Neuronal stem cell (in vitro differentiated cells): ENCODE measurements around the gene PACRG.

Experiments
- DNase-seq: peaks from one replicate; pipeline ENCODE4 v3.0.0-alpha.2; 2013; ENCODE audit warnings: low spot score
- H2AFZ ChIP-seq: one replicate; pipeline ENCODE4 v1.6.1; 2013; ENCODE audit warnings: mild to moderate bottlenecking, low read length, inconsistent platforms
- H2AK5ac ChIP-seq: 2 replicates; pipeline ENCODE4 v1.6.1; 2013; ENCODE audit warnings: low read depth, mild to moderate bottlenecking, inconsistent platforms, low read length, moderate library complexity, mixed read lengths
- H2BK120ac ChIP-seq: 2 replicates; pipeline ENCODE4 v1.6.1; 2013; ENCODE audit warnings: low read depth, mild to moderate bottlenecking, inconsistent platforms, low read length, moderate library complexity, mixed read lengths
- H2BK12ac ChIP-seq: one replicate; pipeline ENCODE4 v1.6.1; 2013; ENCODE audit warnings: low read length, inconsistent platforms
- H2BK15ac ChIP-seq: 2 replicates; pipeline ENCODE4 v1.6.1; 2013; ENCODE audit warnings: mild to moderate bottlenecking, low read length, inconsistent platforms, mixed read lengths
- H2BK5ac ChIP-seq: one replicate; pipeline ENCODE4 v1.6.1; 2013; ENCODE audit warnings: inconsistent platforms, mild to moderate bottlenecking, low read length, moderate library complexity
- H3K14ac ChIP-seq: one replicate; pipeline ENCODE4 v1.6.1; 2013; ENCODE audit warnings: low read length, inconsistent platforms
- H3K18ac ChIP-seq: 2 replicates; pipeline ENCODE4 v1.6.1; 2013; ENCODE audit warnings: low read length, inconsistent platforms
- H3K23ac ChIP-seq: 2 replicates; pipeline ENCODE4 v1.6.1; 2013; ENCODE audit warnings: low read depth, mild to moderate bottlenecking, mixed read lengths, low read length, inconsistent platforms; ENCODE audit not compliant: poor library complexity
- H3K27ac ChIP-seq: replicated peaks from 3 replicates; pipeline ENCODE4 v1.5.1; 2013; ENCODE audit warnings: low read length, inconsistent platforms
- H3K27me3 ChIP-seq, 3 experiments: 2 replicates each; pipeline ENCODE4 v1.6.1; 2013; ENCODE audit warnings: low read length in 3 of 3, mild to moderate bottlenecking in 2 of 3, inconsistent platforms in 1 of 3, low read depth in 1 of 3, mixed read lengths in 1 of 3, moderate library complexity in 1 of 3; ENCODE audit not compliant: control insufficient read depth in 3 of 3, insufficient read depth in 3 of 3
- H3K36me3 ChIP-seq, 2 donors: replicated peaks in 1 of 2; 2 replicates each; pipeline ENCODE4 v1.6.1; 2013; ENCODE audit warnings: low read length in 2 of 2; ENCODE audit not compliant: control insufficient read depth in 2 of 2, insufficient read depth in 2 of 2
- H3K4ac ChIP-seq: 2 replicates; pipeline ENCODE4 v1.6.1; 2013; ENCODE audit warnings: inconsistent platforms, mild to moderate bottlenecking, low read length, moderate library complexity
- H3K4me1 ChIP-seq, 2 donors: 1 replicate in 1 of 2; 2 replicates in 1 of 2; pipeline ENCODE4 v1.6.1; 2013; ENCODE audit warnings: low read length in 2 of 2, low read depth in 1 of 2; ENCODE audit not compliant: control insufficient read depth in 2 of 2, insufficient read depth in 1 of 2
- H3K4me2 ChIP-seq: one replicate; pipeline ENCODE4 v1.6.1; 2013; ENCODE audit warnings: mild to moderate bottlenecking, low read length, inconsistent platforms; ENCODE audit not compliant: insufficient read depth, poor library complexity, severe bottlenecking
- H3K4me3 ChIP-seq, 2 donors: 2 replicates each; pipeline ENCODE4 v1.5.1; 2013; ENCODE audit warnings: low read length in 2 of 2, mild to moderate bottlenecking in 2 of 2, inconsistent platforms in 1 of 2, moderate library complexity in 1 of 2
- H3K79me1 ChIP-seq: one replicate; pipeline ENCODE4 v1.6.1; 2013; ENCODE audit warnings: low read depth, mild to moderate bottlenecking, inconsistent platforms, low read length, moderate library complexity
- H3K9ac ChIP-seq: one replicate; pipeline ENCODE4 v1.6.1; 2013; ENCODE audit warnings: mild to moderate bottlenecking, low read depth, low read length, inconsistent platforms; ENCODE audit not compliant: poor library complexity
- H3K9me3 ChIP-seq, 2 donors: replicated peaks in 1 of 2; 2 replicates each; pipeline versions ENCODE3 to v1.6.1; 2013; ENCODE audit warnings: low read length in 2 of 2, mild to moderate bottlenecking in 2 of 2, inconsistent platforms in 1 of 2, low read depth in 1 of 2, mixed read lengths in 1 of 2, moderate library complexity in 1 of 2; ENCODE audit not compliant: control insufficient read depth in 2 of 2, insufficient read depth in 1 of 2
- H4K8ac ChIP-seq: one replicate; pipeline ENCODE4 v1.6.1; 2013; ENCODE audit warnings: low read depth, mild to moderate bottlenecking, inconsistent platforms, low read length, moderate library complexity
- H4K91ac ChIP-seq: one replicate; pipeline ENCODE4 v1.6.1; 2013; ENCODE audit warnings: low read length, low read depth, mild to moderate bottlenecking, inconsistent platforms; ENCODE audit not compliant: poor library complexity
- WGBS, 2 donors: extraction: QIAGEN DNeasy Blood & Tissue Kit; methylation state at CpG; one replicate each; pipeline ENCODE4 v1.1.7; 2013; ENCODE audit warnings: missing lambda C conversion rate in 2 of 2, mixed read lengths in 1 of 2; ENCODE audit not compliant: insufficient read length in 2 of 2, insufficient replicate concordance in 1 of 2; ENCODE audit errors: extremely low coverage in 2 of 2; 5-methylcytosine and 5-hydroxymethylcytosine counted together

The PACRG gene

DNA sequence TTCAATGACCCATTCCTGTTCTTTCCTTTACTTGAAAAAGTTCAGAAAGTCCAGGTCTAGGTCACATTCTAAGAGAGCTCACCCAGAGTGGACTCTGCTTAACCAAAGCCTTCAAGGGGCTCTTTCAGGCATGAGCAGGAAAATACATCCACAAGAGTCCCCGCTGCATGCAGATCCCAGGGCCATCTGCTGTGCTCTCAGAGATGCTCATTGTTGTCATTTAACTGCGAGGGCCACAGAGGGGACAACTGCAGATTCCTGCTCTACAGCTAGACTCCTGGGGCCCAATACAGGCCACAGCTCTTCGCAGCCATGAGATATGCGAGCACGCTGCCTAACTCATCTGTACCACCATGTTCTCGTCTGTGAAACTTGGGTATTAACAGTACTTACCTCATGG is 391.2 kb downstream of the PACRG start:
- Histone ChIP-seq H3K9me3 (peaks cover 0 to 3% of the 10 kb centered on the region in 2 donors), H3K27ac (no peak overlapping the region), H4K8ac (no peak overlapping the region), H3K36me3 (no peaks in the 10 kb centered on the region), H2BK15ac (no peak overlapping the region), H3K18ac (peak overlapping the region; percentile 48), H2BK12ac (no peak overlapping the region), H2BK5ac (no peak overlapping the region), H3K4me3 (no peak overlapping the region), H3K79me1 (peaks cover 3% of the 10 kb centered on the region), H3K27me3 (no peaks in the 10 kb centered on the region), H3K9ac (no peak overlapping the region), H3K4ac (no peak overlapping the region), H2BK120ac (no peak overlapping the region), H3K4me1 (no peaks in the 10 kb centered on the region), H3K4me2 (no peak overlapping the region), H3K14ac (no peak overlapping the region), H2AK5ac (no peak overlapping the region), H3K23ac (no peak overlapping the region), H4K91ac (no peak overlapping the region), H2AFZ (peak overlapping the region; percentile 45)
- DNase-seq: no peak
- WGBS, 2 donors: no CpG with 5 or more reads among the region's 6 CpGs

DNA sequence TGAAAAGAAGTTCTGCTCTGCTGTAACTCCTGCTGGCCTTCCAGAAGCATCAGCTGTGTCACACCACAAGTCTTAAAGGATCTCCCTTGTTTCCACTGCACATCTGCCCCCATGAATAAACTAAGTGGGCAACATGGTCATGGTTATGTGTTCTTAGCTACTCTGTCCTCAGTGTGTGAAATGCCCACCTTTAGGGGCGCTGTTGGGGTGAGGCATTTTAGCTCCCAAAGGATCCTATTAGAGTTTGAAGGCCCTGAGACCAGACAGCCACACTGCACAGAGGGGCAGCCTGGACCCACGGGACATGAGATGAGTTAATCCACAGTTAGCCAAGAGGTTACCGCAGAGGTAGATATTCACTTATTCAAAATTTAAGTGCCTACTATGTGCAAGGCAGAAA is 392.4 kb downstream of the PACRG start:
- H2BK5ac ChIP-seq: no peak overlapping the region
- no peak for DNase-seq
- no peak overlapping the region for H4K8ac ChIP-seq
- no peak overlapping the region for H2AK5ac ChIP-seq
- H3K4ac ChIP-seq: no peak overlapping the region
- H3K4me2 ChIP-seq: no peak overlapping the region
- H3K9ac ChIP-seq: no peak overlapping the region
- no peaks in the 10 kb centered on the region for H3K36me3 ChIP-seq
- no CpG with 5 or more reads among the region's 3 CpGs for WGBS, 2 donors
- no peaks in the 10 kb centered on the region for H3K27me3 ChIP-seq
- no peak overlapping the region for H3K4me3 ChIP-seq
- no peak overlapping the region for H3K23ac ChIP-seq
- no peak overlapping the region for H3K14ac ChIP-seq
- peaks cover 0 to 3% of the 10 kb centered on the region in 2 donors for H3K9me3 ChIP-seq
- no peak overlapping the region for H2AFZ ChIP-seq
- peaks cover 3% of the 10 kb centered on the region for H3K79me1 ChIP-seq
- no peaks in the 10 kb centered on the region for H3K4me1 ChIP-seq
- no peak overlapping the region for H2BK120ac ChIP-seq
- H2BK15ac ChIP-seq: no peak overlapping the region
- H3K18ac ChIP-seq: no peak overlapping the region
- H2BK12ac ChIP-seq: no peak overlapping the region
- no peak overlapping the region for H4K91ac ChIP-seq
- no peak overlapping the region for H3K27ac ChIP-seq

DNA sequence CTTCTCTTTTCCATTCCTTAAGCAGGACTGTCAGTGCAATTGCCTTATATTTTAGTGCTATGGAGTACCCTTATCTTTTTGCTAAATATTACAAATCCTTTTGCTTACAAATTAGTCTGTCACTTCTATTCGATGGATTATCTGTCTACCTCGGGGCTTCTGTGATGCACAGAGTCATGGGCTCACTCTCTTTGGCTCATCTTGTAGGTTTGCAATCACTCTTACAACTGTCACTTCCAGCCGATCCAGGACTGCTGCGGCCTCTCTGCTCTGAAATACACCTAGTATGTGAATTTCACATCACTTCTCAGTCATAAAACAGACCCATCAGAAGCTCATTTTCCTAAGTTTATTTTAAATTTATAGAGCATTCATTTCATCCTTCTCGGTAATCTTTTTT is 393.5 kb downstream of the PACRG start:
- Histone ChIP-seq H3K4me3 (no peak overlapping the region), H3K36me3 (no peaks in the 10 kb centered on the region), H3K4ac (no peak overlapping the region), H2BK5ac (no peak overlapping the region), H3K9me3 (peaks cover 0 to 3% of the 10 kb centered on the region in 2 donors), H3K18ac (no peak overlapping the region), H3K14ac (no peak overlapping the region), H4K8ac (no peak overlapping the region), H3K79me1 (peaks cover 3% of the 10 kb centered on the region), H3K27ac (no peak overlapping the region), H2BK12ac (no peak overlapping the region), H2BK15ac (no peak overlapping the region), H3K4me2 (no peak overlapping the region), H3K9ac (no peak overlapping the region), H3K27me3 (no peaks in the 10 kb centered on the region), H2AFZ (no peak overlapping the region), H4K91ac (no peak overlapping the region), H2BK120ac (no peak overlapping the region), H2AK5ac (no peak overlapping the region), H3K4me1 (no peaks in the 10 kb centered on the region), H3K23ac (no peak overlapping the region)
- no peak for DNase-seq
- no CpG with 5 or more reads among the region's 5 CpGs for WGBS, 2 donors

DNA sequence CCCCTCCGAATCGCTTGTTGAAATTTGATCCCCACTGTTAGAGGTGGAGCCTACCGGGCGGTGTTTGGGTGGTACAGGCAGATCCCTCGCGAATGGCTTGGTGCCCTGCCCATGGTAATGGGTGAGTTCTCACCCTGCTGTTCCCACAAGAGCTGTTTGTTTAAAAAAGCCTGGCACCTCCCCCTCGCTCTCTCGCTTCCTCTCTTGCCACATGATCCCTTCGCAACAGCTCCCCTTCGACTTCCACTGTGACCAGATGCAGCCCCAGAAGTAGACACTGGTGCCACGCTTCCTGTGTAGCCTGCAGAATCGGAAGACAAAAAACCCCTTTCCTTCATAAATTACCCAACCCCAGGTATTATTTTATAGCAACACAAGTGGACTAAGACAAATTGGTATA is 394.6 kb downstream of the PACRG start:
- Histone ChIP-seq H2AFZ (no peak overlapping the region), H3K27ac (no peak overlapping the region), H3K27me3 (no peaks in the 10 kb centered on the region), H3K9ac (no peak overlapping the region), H3K9me3 (peaks cover 0 to 3% of the 10 kb centered on the region in 2 donors), H3K23ac (no peak overlapping the region), H3K14ac (no peak overlapping the region), H3K79me1 (no peaks in the 10 kb centered on the region), H3K4me2 (no peak overlapping the region), H3K4me1 (no peaks in the 10 kb centered on the region), H4K91ac (no peak overlapping the region), H3K18ac (no peak overlapping the region), H2AK5ac (no peak overlapping the region), H3K4me3 (no peak overlapping the region), H2BK5ac (no peak overlapping the region), H3K4ac (no peak overlapping the region), H2BK12ac (no peak overlapping the region), H3K36me3 (no peaks in the 10 kb centered on the region), H2BK15ac (no peak overlapping the region), H4K8ac (no peak overlapping the region), H2BK120ac (no peak overlapping the region)
- DNase-seq: no peak
- no CpG with 5 or more reads among the region's 12 CpGs for WGBS, 2 donors
